Testis (tissue), 3 donors: ENCODE measurements around the gene ZNF438. TPM values are rescaled to one million over a fixed set of nuclear protein-coding genes. Genes with fewer than 3 reads are reported as not detected.

Experiments
- DNase-seq: peaks from one replicate; pipeline ENCODE4 v3.0.0-alpha.2; 2019
- H3K27ac ChIP-seq, 2 donors: fragments of 200-600 bp; sonication (generic); one replicate each; pipeline ENCODE4 v1.5.1; 2019
- H3K27me3 ChIP-seq: fragments of 200-600 bp; sonication (generic); one replicate; pipeline ENCODE4 v1.5.1; 2019
- H3K36me3 ChIP-seq: fragments of 200-600 bp; sonication (generic); one replicate; pipeline ENCODE4 v1.5.1; 2017; ENCODE audit warnings: low read depth; ENCODE audit errors: missing control alignments
- H3K4me1 ChIP-seq: fragments of 200-600 bp; sonication (generic); one replicate; pipeline ENCODE4 v1.5.1; 2019
- H3K4me3 ChIP-seq, 2 donors: fragments of 200-600 bp; sonication (generic); one replicate each; pipeline ENCODE4 v1.5.1; 2017 to 2019
- H3K9me3 ChIP-seq: fragments of 200-600 bp; sonication (generic); one replicate; pipeline ENCODE4 v1.5.1; 2017
- CTCF ChIP-seq, 3 experiments: fragments of 450-650 bp in 2 of 3; fragments of 200-600 bp in 1 of 3; sonication (generic) in 1 of 3; IDR thresholded peaks; one replicate each; pipeline ENCODE4 v1.5.1; 2016 to 2019; ENCODE audit warnings: antibody characterized with exemption in 3 of 3, mild to moderate bottlenecking in 2 of 3, moderate library complexity in 1 of 3
- POLR2A ChIP-seq: fragments of 450-650 bp; IDR thresholded peaks from one replicate; pipeline ENCODE4 v1.6.1; 2017; ENCODE audit warnings: antibody characterized with exemption, mild to moderate bottlenecking, moderate library complexity
- WGBS, 2 donors: methylation state at CpG; one replicate each; pipeline ENCODE4 v1.1.5; 2018; 5-methylcytosine and 5-hydroxymethylcytosine counted together
- intact Hi-C: fragments of 100-400 bp; cut with DNase I; formaldehyde crosslinking; loops from one replicate; pipeline ENCODE4 v1.15.1; 2023; ENCODE audit warnings: low total_unique reads
- polyA plus RNA-seq: library from polyadenylated mRNA; stranded (reverse); fragments of 350-450 nt; fragmentation: Illumina TruSeq; extraction: RNeasy Lipid Tissue Mini Kit (QIAGEN cat#74804); gene quantifications from one replicate; pipeline ENCODE4 v1.2.3, GENCODE V29; 2014; ENCODE audit warnings: low read depth, low replicate concordance; ENCODE audit not compliant: insufficient read depth
- total RNA-seq, 2 donors: library from RNA; depleted of rRNA; stranded (reverse); fragments of >200 nt; gene quantifications; one replicate each; pipeline ENCODE4 v1.2.3, GENCODE V29; 2016

ZNF438 gene
- total and polyA plus RNA-seq, 3 donors from 2014 or later: 15.3 to 17.8 (median 16.2) TPM

GRCh38 chr10:30993155-30993554 lies 38.5 kb downstream of the ZNF438 start:
- H3K27ac ChIP-seq: peak overlapping the region; percentile 38 to 42
- no peaks in the 10 kb centered on the region for H3K36me3 ChIP-seq
- H3K4me1 ChIP-seq: peaks cover 15% of the 10 kb centered on the region
- DNase-seq: no peak
- no peaks in the 10 kb centered on the region for H3K27me3 ChIP-seq
- TF ChIP-seq CTCF (IDR thresholded peaks at IDR 0.05): no peak
- H3K4me3 ChIP-seq: no peak overlapping the region
- H3K9me3 ChIP-seq: no peaks in the 10 kb centered on the region
- 100% methylated on average over 1 of the region's 1 CpG for WGBS, 2 donors
- intact Hi-C loops: no loop called here

- Histone ChIP-seq H3K27ac (peak overlapping the region; percentile 38 to 42), H3K27me3 (no peaks in the 10 kb centered on the region), H3K4me1 (peaks cover 15% of the 10 kb centered on the region), H3K36me3 (no peaks in the 10 kb centered on the region), H3K4me3 (no peak overlapping the region), H3K9me3 (no peaks in the 10 kb centered on the region)
- intact Hi-C loops: no loop called here
- no peak for TF ChIP-seq POLR2A
- no peak for TF ChIP-seq CTCF (IDR thresholded peaks at IDR 0.05)
- 53 to 63% methylated on average over 4 of the region's 4 CpGs for WGBS, 2 donors
- DNase-seq: peak; percentile 61
Measured at GRCh38 chr10:30992681-30993080, 39.0 kb downstream of the ZNF438 start.

GRCh38 chr10:30991647-30992011 lies 40.0 kb downstream of the ZNF438 start:
- H3K4me3 ChIP-seq: no peak overlapping the region
- TF ChIP-seq POLR2A: no peak
- TF ChIP-seq CTCF (IDR thresholded peaks at IDR 0.05): no peak
- 71 to 86% methylated on average over 1 of the region's 1 CpG for WGBS, 2 donors
- no peak for DNase-seq
- H3K9me3 ChIP-seq: no peaks in the 10 kb centered on the region
- peaks cover 15% of the 10 kb centered on the region for H3K4me1 ChIP-seq
- intact Hi-C loops: no loop called here
- peak overlapping the region in 1 of 2 donors; percentile 38 for H3K27ac ChIP-seq
- H3K36me3 ChIP-seq: no peaks in the 10 kb centered on the region
- no peaks in the 10 kb centered on the region for H3K27me3 ChIP-seq

- Histone ChIP-seq H3K4me1 (peaks cover 15% of the 10 kb centered on the region), H3K27ac (no peak overlapping the region), H3K36me3 (no peaks in the 10 kb centered on the region), H3K27me3 (no peaks in the 10 kb centered on the region), H3K4me3 (no peak overlapping the region), H3K9me3 (no peaks in the 10 kb centered on the region)
- 87 to 95% methylated on average over 2 of the region's 2 CpGs for WGBS, 2 donors
- intact Hi-C loops: no loop called here
- no peak for DNase-seq
- TF ChIP-seq POLR2A: no peak
Measured at GRCh38 chr10:30990971-30991646, 40.6 kb downstream of the ZNF438 start.

GRCh38 chr10:30990351-30990750 lies 41.3 kb downstream of the ZNF438 start:
- intact Hi-C loops: no loop called here
- 88 to 89% methylated on average over 2 of the region's 2 CpGs for WGBS, 2 donors
- no peak overlapping the region for H3K4me3 ChIP-seq
- no peak overlapping the region for H3K27ac ChIP-seq
- DNase-seq: no peak
- TF ChIP-seq CTCF (IDR thresholded peaks at IDR 0.05): no peak
- TF ChIP-seq POLR2A: no peak
- H3K9me3 ChIP-seq: no peaks in the 10 kb centered on the region
- H3K27me3 ChIP-seq: no peaks in the 10 kb centered on the region
- H3K36me3 ChIP-seq: no peaks in the 10 kb centered on the region
- H3K4me1 ChIP-seq: peaks cover 15% of the 10 kb centered on the region
